Osteoblast (primary cell): ENCODE results near the gene CDH22. TPM values are rescaled to one million over a fixed set of nuclear protein-coding genes. Genes with fewer than 3 reads are reported as not detected.

ENCODE experiments used
- DNase-seq: peaks from one replicate; pipeline ENCODE4 v3.0.0; 2011; ENCODE audit warnings: low spot score, mixed read lengths; ENCODE audit not compliant: insufficient read length; ENCODE audit errors: missing footprints
- H2AFZ ChIP-seq: 2 replicates; pipeline ENCODE4 v1.6.0; 2011; ENCODE audit warnings: mild to moderate bottlenecking, low read length
- H3K27ac ChIP-seq: 2 replicates; pipeline ENCODE4 v1.5.1; 2011; ENCODE audit warnings: mild to moderate bottlenecking, low read depth, low read length, moderate library complexity
- H3K27me3 ChIP-seq: 2 replicates; pipeline ENCODE4 v1.6.0; 2012; ENCODE audit warnings: mild to moderate bottlenecking, control low read depth, inconsistent platforms, low read length, moderate library complexity; ENCODE audit not compliant: insufficient read depth
- H3K36me3 ChIP-seq: 2 replicates; pipeline ENCODE4 v1.5.1; 2011; ENCODE audit warnings: mild to moderate bottlenecking, low read length, control low read depth, moderate library complexity; ENCODE audit not compliant: insufficient read depth
- H3K4me1 ChIP-seq: 2 replicates; pipeline ENCODE4 v1.5.1; 2011; ENCODE audit warnings: mild to moderate bottlenecking, low read length, control low read depth, moderate library complexity; ENCODE audit not compliant: insufficient read depth
- H3K4me2 ChIP-seq: 2 replicates; pipeline ENCODE4 v1.6.0; 2011; ENCODE audit warnings: mild to moderate bottlenecking, low read length; ENCODE audit not compliant: insufficient read depth
- H3K4me3 ChIP-seq: fragments of 200-600 bp; sonication (generic); 3 replicates; pipeline ENCODE4 v1.5.1; 2012; ENCODE audit warnings: mild to moderate bottlenecking, low read length, inconsistent platforms; ENCODE audit not compliant: insufficient read depth
- H3K79me2 ChIP-seq: 2 replicates; pipeline ENCODE4 v1.6.0; 2012; ENCODE audit warnings: mild to moderate bottlenecking, low read length, control low read depth, inconsistent platforms; ENCODE audit not compliant: insufficient read depth
- H3K9me3 ChIP-seq: 2 replicates; pipeline ENCODE4 v1.5.1; 2011; ENCODE audit warnings: low read depth, low read length, control low read depth
- H4K20me1 ChIP-seq: 2 replicates; pipeline ENCODE4 v1.6.0; 2012; ENCODE audit warnings: mild to moderate bottlenecking, low read length, control low read depth; ENCODE audit not compliant: insufficient read depth
- CTCF ChIP-seq: IDR thresholded peaks from 2 replicates; pipeline ENCODE4 v1.5.1; 2011; ENCODE audit warnings: mild to moderate bottlenecking, low read depth, low read length, moderate library complexity; ENCODE audit errors: extremely low read depth
- total RNA-seq: library from RNA; depleted of rRNA; stranded (reverse); fragments of >200 nt; gene quantifications from 2 replicates; pipeline ENCODE4 v1.2.3, GENCODE V29; 2012

The CDH22 gene
- total RNA-seq, 1 donor, result not detected

DNA sequence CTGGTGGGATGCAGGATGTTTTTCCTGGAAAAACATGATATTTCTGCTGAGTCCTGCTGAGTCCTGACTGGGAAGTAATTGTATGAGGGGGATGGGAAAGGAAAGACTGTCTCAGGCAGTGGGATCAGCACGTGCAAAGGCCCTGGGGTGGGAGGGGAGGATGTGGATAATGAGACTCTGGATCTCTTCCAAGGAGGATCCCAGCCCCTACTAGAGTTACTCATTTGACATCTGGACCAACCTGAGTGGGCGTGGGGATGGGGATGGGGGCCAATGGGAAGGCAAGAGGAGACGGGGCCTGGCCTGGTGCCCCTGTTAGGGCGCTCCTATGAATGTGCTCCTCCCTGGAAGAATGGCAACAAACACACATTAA is 117.1 kb downstream of the CDH22 start:
- no peak for TF ChIP-seq CTCF
- Histone ChIP-seq H3K36me3 (no peaks in the 10 kb centered on the region), H3K4me3 (no peak overlapping the region)

DNA sequence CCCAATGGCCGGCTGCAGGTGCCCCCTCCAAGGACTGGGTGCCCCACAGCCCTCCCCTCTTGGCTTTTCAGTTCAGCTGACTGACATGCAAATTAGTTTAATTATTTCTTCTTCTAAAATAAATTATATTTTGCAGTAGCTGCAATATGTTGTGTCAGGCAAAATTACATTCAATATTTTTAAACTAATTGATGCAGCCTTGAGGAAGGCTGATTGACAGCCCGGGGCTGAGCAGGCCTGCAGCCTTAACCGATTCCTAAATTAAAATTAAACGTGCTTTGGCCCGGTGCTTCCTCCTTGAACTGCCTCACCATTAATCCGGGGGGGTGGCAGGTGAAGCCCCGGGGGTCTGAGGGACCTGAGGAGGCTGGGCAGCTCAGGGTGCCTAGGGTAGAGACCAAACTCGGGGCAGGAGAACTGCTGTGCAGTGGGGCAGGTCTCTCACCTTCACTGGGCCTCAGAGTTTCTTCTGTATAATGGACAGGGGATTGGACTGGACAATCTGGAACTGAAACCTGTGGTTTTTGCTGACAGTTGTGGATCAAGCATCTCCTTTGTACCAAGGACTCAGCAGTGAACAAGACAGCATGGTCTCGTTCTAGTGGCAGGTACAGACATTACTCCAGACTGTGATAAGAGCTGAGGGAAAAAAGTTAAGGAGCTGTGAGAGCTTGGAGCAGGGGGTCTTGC is 117.7 kb downstream of the CDH22 start:
- TF ChIP-seq CTCF, result no peak

More for the DNA sequence above, 117.1 kb downstream of the CDH22 start:
- Histone ChIP-seq H3K79me2 (no peaks in the 10 kb centered on the region), H2AFZ (no peak overlapping the region), H4K20me1 (no peaks in the 10 kb centered on the region), H3K27ac (no peak overlapping the region), H3K4me2 (no peak overlapping the region), H3K4me1 (no peaks in the 10 kb centered on the region), H3K27me3 (peaks cover 2% of the 10 kb centered on the region), H3K9me3 (no peaks in the 10 kb centered on the region)
- DNase-seq, result no peak

GRCh38 chr20:46188866-46189541 is 119.3 kb downstream of the CDH22 start:
- Histone ChIP-seq H3K4me3 (no peak overlapping the region), H3K4me2 (no peak overlapping the region), H3K4me1 (no peaks in the 10 kb centered on the region), H3K27me3 (peaks cover 2% of the 10 kb centered on the region), H4K20me1 (no peaks in the 10 kb centered on the region), H3K27ac (no peak overlapping the region), H3K36me3 (no peaks in the 10 kb centered on the region), H2AFZ (no peak overlapping the region), H3K9me3 (no peaks in the 10 kb centered on the region), H3K79me2 (no peaks in the 10 kb centered on the region)
- no peak for TF ChIP-seq CTCF
- no peak for DNase-seq

More for the DNA sequence above, 117.7 kb downstream of the CDH22 start:
- no peaks in the 10 kb centered on the region for H4K20me1 ChIP-seq
- no peak overlapping the region for H3K4me2 ChIP-seq
- H2AFZ ChIP-seq, result no peak overlapping the region
- no peaks in the 10 kb centered on the region for H3K9me3 ChIP-seq
- no peak for DNase-seq
- peaks cover 2% of the 10 kb centered on the region for H3K27me3 ChIP-seq
- no peaks in the 10 kb centered on the region for H3K4me1 ChIP-seq
- no peaks in the 10 kb centered on the region for H3K36me3 ChIP-seq
- no peaks in the 10 kb centered on the region for H3K79me2 ChIP-seq
- no peak overlapping the region for H3K4me3 ChIP-seq
- H3K27ac ChIP-seq, result no peak overlapping the region

DNA sequence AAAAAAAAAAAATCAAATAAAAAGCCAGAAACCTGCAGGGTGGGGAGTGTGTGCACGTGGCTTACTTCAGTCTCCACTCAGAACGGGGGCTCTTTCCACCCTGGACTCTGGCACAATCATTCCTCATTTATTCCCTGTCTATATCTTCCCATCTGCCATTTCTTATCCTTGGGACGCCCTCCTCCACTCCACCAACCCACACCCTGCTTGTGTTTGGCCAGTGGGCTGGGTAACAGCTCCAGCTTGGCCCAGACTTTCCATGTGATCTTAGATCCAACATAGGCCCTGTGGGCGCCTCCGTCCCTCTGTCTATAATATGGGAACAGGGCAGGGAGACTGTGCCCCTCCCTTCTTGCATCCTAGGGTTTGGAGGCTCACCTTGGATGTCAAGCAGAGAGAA is 122.1 kb downstream of the CDH22 start:
- H3K36me3 ChIP-seq, result no peaks in the 10 kb centered on the region
- H3K4me1 ChIP-seq, result no peaks in the 10 kb centered on the region
- H3K79me2 ChIP-seq, result no peaks in the 10 kb centered on the region
- peak; percentile 43 for DNase-seq
- H3K27ac ChIP-seq, result no peak overlapping the region
- no peaks in the 10 kb centered on the region for H4K20me1 ChIP-seq
- H3K9me3 ChIP-seq, result no peaks in the 10 kb centered on the region
- H3K4me2 ChIP-seq, result no peak overlapping the region
- no peak for TF ChIP-seq CTCF
- peaks cover 2% of the 10 kb centered on the region for H3K27me3 ChIP-seq
- H2AFZ ChIP-seq, result no peak overlapping the region
- no peak overlapping the region for H3K4me3 ChIP-seq
